GM19240 (cell line): ENCODE measurements around the gene C1D.
"Not testable (repeated sequence)": the region's sequence is repeated elsewhere in the genome, so short reads cannot be mapped to it uniquely, and the experiment has no call there.

Experiments
- DNase-seq: peaks from one replicate; pipeline ENCODE4 v3.0.0; 2011; ENCODE audit warnings: low spot score; ENCODE audit not compliant: insufficient read length

C1D gene, protein sequence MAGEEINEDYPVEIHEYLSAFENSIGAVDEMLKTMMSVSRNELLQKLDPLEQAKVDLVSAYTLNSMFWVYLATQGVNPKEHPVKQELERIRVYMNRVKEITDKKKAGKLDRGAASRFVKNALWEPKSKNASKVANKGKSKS

DNA sequence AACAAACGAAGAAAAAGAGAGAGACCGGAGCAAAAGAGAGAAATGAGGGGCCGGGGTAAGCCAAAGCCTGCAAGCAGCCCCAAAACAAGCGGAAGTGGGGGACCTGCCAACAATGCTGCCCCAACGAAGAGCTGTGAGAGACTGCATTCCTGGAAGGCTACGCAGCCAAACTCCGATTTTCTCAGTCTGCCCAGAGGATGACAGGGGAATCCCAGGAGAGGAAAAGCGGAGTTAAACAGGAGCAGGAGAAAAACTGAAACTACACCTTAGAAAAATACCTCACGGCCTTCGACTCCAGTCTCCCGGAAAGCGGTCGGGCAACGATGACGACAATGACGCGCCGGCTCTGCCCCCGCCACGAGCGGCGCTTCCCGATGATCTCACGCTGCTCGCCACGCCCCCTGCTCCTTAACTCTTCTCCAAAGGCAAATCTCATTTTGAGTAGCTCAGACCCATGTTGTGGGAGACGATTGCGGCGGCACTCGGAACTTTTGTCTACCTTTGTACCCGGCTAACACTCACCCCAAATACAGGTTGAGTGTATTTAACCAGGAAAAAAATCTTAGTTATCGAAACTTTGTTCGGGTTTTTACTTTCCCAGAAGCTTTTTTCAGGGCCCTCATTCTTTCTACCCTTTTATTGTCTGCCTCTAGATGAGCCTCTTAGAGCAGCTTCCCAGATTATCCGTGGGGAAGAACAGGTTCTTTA lies at the start of gene C1D:
C1D (minus strand) TSS at position 325 of the 708 bp plus-strand sequence. CDS start 15,694 bp downstream, outside the sequence.
- peak; percentile 51 for DNase-seq

DNA sequence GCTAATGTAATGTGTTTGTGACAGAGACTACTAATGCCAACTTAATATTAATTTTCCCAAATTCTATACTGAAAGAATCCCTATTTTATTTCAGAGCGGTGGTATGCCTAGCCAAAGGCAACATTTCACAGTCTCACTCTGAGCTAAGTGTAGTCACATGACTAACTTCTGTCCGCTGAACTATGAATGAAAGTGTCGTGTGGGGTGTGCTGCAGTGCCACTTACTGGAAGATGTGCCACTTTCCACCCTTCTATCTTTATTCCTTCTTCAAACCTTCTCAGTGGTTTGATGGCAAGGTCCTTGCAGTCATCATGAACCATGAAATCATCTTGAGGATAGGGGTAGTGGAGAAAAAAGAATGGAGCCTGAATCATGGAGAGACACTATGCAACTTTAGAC lies 47.3 kb upstream of the C1D start:
- no peak for DNase-seq

DNA sequence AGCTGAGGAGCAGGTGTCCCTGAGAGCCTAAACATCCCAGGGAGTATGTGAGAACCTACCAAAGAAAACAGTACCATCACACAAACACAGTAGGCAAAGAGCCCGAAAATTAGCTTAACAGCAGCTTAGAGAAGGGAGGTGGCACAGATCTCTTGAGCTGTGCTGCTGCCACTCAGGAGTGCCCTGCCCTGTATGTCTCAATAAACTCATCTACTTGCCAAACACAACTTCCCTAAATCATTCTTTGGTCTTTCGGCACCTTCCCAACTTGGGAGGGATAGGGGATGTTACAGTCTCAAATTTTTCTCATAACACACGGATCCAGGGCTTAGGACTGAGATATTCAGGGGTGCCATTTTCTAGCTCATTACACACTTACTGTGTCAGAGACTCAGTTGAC lies 45.3 kb upstream of the C1D start:
- no peak for DNase-seq

DNA sequence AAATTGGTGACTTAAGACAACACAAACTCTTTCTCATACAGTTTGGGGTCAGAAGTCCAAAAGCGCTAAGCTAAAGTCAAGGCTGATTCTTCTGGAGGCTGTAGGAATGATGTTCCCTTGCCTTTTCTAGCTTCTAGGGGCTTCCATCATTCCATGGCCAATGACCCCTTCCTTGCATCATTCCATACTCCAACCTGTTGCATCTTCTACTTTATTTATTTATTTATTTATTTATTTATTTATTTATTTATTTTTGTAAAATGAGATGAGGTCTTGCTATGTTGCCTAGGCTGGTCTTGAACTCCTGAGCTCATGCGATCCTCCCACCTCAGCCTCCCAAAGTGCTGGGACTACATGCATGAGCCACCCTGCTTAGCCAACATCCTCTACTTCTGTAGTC lies 44.7 kb upstream of the C1D start:
- DNase-seq, result no peak

- DNase-seq, result no peak
Observed at GRCh38 chr2:68104111-68104835, 41.5 kb upstream of the C1D start.

- DNase-seq, result no peak
Observed at GRCh38 chr2:68103709-68104055, 40.9 kb upstream of the C1D start.

DNA sequence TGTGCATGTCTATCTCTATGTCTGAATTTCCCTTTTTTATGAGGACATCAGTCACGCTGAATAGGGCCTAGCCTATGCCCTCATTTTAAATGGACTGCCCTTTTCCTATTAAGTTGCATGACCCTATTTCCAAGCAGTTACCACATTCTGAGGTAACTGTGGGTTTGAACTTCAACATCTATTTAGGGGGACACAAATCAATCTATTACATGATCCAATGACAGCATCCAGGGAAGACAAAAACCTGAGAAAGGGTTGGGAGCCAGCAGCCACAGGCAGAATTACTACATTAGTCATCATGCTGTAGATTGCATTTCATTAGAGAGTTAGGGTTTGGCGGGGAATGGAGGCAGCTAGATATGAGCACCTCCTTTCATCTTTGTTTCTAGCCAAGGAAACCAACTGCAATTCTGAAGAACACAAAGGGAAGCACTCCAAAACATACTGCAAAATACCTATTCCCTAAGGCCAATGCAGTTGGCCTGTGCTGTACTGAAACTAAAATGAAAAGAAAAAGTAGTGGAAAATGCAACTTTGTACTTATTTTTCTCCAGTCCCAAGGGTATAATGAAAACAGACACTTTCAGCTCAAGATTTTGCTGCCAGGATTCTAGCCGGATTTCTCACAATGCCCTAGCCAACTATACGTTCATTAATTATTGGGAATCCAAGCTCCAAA lies 40.4 kb upstream of the C1D start:
- DNase-seq, result no peak

DNA sequence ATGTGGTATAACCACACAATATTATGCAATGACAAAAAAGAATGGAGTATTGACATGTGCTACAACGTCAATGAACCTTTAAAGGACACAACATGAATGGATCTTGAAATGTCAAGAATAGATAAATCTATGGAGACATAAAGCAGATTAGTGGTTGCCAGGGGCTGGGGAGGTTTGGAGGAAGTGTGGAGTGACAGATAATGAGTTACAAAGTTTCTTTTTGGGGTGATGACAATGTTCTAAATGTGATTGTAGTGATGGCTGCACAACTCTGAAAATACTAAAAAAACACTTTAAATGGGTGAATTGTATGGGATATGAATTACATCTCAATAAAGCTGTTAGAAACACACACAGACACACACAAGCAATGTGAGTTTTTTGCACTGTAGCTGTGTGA lies 37.4 kb upstream of the C1D start:
- DNase-seq, result no peak

- no peak for DNase-seq
Observed at GRCh38 chr2:68099260-68099659, 36.5 kb upstream of the C1D start.

GRCh38 chr2:68098291-68098797 lies 35.5 kb upstream of the C1D start:
- no peak for DNase-seq

GRCh38 chr2:68094111-68094510 lies 31.3 kb upstream of the C1D start:
- no peak for DNase-seq

DNA sequence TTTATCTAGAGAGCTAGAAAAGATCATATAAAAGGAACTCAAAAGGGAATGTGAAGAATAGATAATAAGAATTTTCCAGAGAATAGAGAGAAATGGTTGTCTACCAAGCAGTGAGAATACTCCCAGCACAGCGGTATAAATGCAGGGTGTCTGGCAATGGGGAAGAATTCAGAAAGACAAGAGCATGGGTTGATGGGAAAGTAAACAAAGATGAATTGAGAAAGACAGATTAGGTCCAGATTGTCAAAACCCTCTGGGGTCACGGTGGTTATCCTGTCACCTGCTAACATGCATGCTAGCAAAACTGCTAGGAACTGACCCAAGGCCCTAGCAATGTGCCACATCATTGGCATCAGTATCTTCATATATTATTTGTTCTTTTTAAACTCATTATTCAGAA lies 30.8 kb upstream of the C1D start:
- no peak for DNase-seq

DNA sequence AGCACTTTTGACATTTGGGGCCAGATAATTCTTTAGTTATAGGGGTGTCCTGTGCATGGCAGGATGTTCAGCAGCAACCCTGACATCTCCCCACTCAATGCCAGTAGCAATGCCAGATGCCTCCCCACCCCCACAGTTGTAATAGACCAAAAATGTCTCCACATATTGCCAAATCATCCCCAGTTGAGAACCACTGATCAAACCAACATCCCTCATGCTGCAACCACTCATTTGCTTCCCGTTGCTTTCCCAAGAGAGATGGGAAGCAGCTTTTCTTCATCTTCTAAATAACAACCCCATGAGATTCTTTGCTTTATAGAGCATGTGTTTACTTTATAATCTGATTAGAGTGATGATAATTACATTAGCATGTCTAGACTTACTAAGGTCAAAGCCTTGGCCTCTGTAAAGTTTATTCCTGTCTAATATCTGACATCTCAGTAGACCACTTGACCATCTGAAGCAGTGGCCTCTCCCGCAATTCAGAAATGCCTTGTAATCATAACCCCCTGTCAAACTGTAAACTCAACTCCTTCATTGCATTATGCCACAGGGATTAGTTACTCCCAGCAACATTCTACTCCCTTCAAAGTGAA lies 28.7 kb upstream of the C1D start:
- no peak for DNase-seq

- no peak for DNase-seq
Observed at GRCh38 chr2:68089961-68090360, 27.2 kb upstream of the C1D start.

- DNase-seq, result no peak
Observed at GRCh38 chr2:68088940-68089339, 26.1 kb upstream of the C1D start.

GRCh38 chr2:68086166-68086565 lies 23.4 kb upstream of the C1D start:
- DNase-seq, result no peak

GRCh38 chr2:68083346-68083745 lies 20.5 kb upstream of the C1D start:
- DNase-seq, result no peak

DNA sequence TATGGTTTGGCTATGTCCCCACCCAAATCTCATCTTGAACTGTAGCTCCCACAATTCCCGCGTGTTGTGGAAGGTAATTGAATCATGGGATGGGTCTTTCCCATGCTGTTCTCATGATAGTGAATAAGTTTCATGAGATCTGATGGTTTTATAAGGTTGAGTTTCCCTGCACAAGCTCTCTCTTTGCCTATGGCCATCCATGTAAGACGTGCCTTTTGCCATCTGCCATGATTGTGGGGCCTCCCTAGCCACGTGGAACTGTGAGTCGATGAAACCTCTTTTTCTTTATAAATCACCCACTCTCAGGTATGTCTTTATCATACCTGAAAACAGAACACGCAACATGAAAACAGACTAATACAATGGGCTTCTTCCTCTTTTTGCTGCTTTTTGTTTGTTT lies 11.2 kb upstream of the C1D start:
- no peak for DNase-seq

- not testable (repeated sequence) for DNase-seq
Observed at GRCh38 chr2:68063797-68064646, 1.2 kb upstream of the C1D start.

- DNase-seq, result no peak
Observed at GRCh38 chr2:68060652-68061051, 2.2 kb downstream of the C1D start.
